Keratinocyte (primary cell): ENCODE measurements around the gene CADM2. TPM values are rescaled to one million over a fixed set of nuclear protein-coding genes. Genes with fewer than 3 reads are reported as not detected.
"Not testable (repeated sequence)": the region's sequence is repeated elsewhere in the genome, so short reads cannot be mapped to it uniquely, and the experiment has no call there.

ENCODE experiments used
- DNase-seq: peaks from one replicate; pipeline ENCODE4 v3.0.0-alpha.2; 2011; ENCODE audit warnings: low read depth, missing footprints, low spot score
- FAIRE-seq: peaks from 2 replicates; lab custom pipeline; 2011; peaks lifted over from hg19 to GRCh38; lab: Jason Lieb, UNC
- H2AFZ ChIP-seq: 2 replicates; pipeline ENCODE4 v1.6.0; 2012; ENCODE audit warnings: low read length, control low read depth, inconsistent platforms; ENCODE audit not compliant: control insufficient read depth
- H3K27ac ChIP-seq: 2 replicates; pipeline ENCODE4 v1.5.1; 2011; ENCODE audit warnings: low read length; ENCODE audit not compliant: control insufficient read depth, insufficient read depth
- H3K27me3 ChIP-seq: 3 replicates; pipeline ENCODE4 v1.6.0; 2011; ENCODE audit warnings: low read length; ENCODE audit not compliant: control insufficient read depth, insufficient read depth; ENCODE audit errors: extremely low read depth
- H3K36me3 ChIP-seq, 2 experiments: 2 replicates in 1 of 2; 3 replicates in 1 of 2; pipeline ENCODE4 v1.5.1; 2011; ENCODE audit warnings: low read length in 2 of 2, mild to moderate bottlenecking in 1 of 2; ENCODE audit not compliant: control insufficient read depth in 2 of 2, insufficient read depth in 2 of 2; ENCODE audit errors: extremely low read depth in 1 of 2
- H3K4me1 ChIP-seq: 3 replicates; pipeline ENCODE4 v1.5.1; 2011; ENCODE audit warnings: low read length; ENCODE audit not compliant: control insufficient read depth, insufficient read depth; ENCODE audit errors: extremely low read depth
- H3K4me2 ChIP-seq: 3 replicates; pipeline ENCODE4 v1.6.0; 2011; ENCODE audit warnings: low read depth, low read length; ENCODE audit not compliant: control insufficient read depth, insufficient read depth; ENCODE audit errors: extremely low read depth
- H3K4me3 ChIP-seq, 3 experiments: fragments of 200-600 bp in 1 of 3; sonication (generic) in 1 of 3; 2 replicates in 2 of 3; 3 replicates in 1 of 3; pipeline ENCODE4 v1.5.1; 2011 to 2016; ENCODE audit warnings: low read length in 3 of 3, mild to moderate bottlenecking in 3 of 3, control low read depth in 2 of 3, inconsistent platforms in 1 of 3, low read depth in 1 of 3, mixed read lengths in 1 of 3, mixed run types in 1 of 3, moderate library complexity in 1 of 3; ENCODE audit not compliant: control insufficient read depth in 2 of 3, insufficient read depth in 2 of 3; ENCODE audit errors: extremely low read depth in 1 of 3
- H3K79me2 ChIP-seq: 2 replicates; pipeline ENCODE4 v1.6.0; 2012; ENCODE audit warnings: low read length; ENCODE audit not compliant: control insufficient read depth, insufficient read depth
- H3K9ac ChIP-seq: 3 replicates; pipeline ENCODE4 v1.6.0; 2011; ENCODE audit warnings: low read length; ENCODE audit not compliant: control insufficient read depth, insufficient read depth; ENCODE audit errors: extremely low read depth
- H3K9me1 ChIP-seq: 3 replicates; pipeline ENCODE4 v1.6.0; 2011; ENCODE audit warnings: low read length; ENCODE audit not compliant: control insufficient read depth, insufficient read depth; ENCODE audit errors: extremely low read depth
- H3K9me3 ChIP-seq: 2 replicates; pipeline ENCODE4 v1.5.1; 2012; ENCODE audit warnings: low read depth, low read length; ENCODE audit not compliant: control insufficient read depth
- H4K20me1 ChIP-seq: 3 replicates; pipeline ENCODE4 v1.6.0; 2011; ENCODE audit warnings: low read length; ENCODE audit not compliant: control insufficient read depth, insufficient read depth; ENCODE audit errors: extremely low read depth
- EZH2 ChIP-seq: IDR thresholded peaks from one replicate; pipeline ENCODE4 v1.6.1; 2012; ENCODE audit warnings: inconsistent platforms, mild to moderate bottlenecking, low read length, moderate library complexity
- dilution Hi-C: fragments of 300-500 bp; cut with MboI; formaldehyde crosslinking; loops from one replicate; pipeline ENCODE4 v1.7.0; 2020; ENCODE audit warnings: low sequenced_read_pairs; ENCODE audit not compliant: extremely low pct_ligation_motif_present
- polyA plus RNA-seq, 5 experiments: library from polyadenylated mRNA; depleted of rRNA in 3 of 5; stranded (reverse) in 3 of 5; stranded (forward) in 1 of 5; unstranded in 1 of 5; fragments of >200 nt; gene quantifications; 1 replicate in 1 of 5; 2 replicates in 3 of 5; 3 replicates in 1 of 5; pipeline versions ENCODE4 v1.2.1 to v1.2.3, GENCODE V29; 2011 to 2012; ENCODE audit warnings: missing spikeins in 2 of 5, low read depth in 1 of 5, low replicate concordance in 1 of 5
- TF ChIP-seq, protein P1 (sequence below), 3 experiments: IDR thresholded peaks in 1 of 3; conservative IDR thresholded peaks in 1 of 3; optimal IDR thresholded peaks in 1 of 3; 2 replicates in 2 of 3; 3 replicates in 1 of 3; pipeline versions ENCODE3 to v1.5.1; 2011; ENCODE audit warnings: low read length in 3 of 3, mild to moderate bottlenecking in 3 of 3, moderate library complexity in 2 of 3, control low read depth in 1 of 3, inconsistent platforms in 1 of 3; ENCODE audit not compliant: insufficient read depth in 2 of 3; ENCODE audit errors: extremely low read depth in 1 of 3

Gene CADM2
- polyA plus RNA-seq, 1 donor (not counting 4 experiments of a cell fraction or from before 2014, with no cell fraction given) = not detected

DNA sequence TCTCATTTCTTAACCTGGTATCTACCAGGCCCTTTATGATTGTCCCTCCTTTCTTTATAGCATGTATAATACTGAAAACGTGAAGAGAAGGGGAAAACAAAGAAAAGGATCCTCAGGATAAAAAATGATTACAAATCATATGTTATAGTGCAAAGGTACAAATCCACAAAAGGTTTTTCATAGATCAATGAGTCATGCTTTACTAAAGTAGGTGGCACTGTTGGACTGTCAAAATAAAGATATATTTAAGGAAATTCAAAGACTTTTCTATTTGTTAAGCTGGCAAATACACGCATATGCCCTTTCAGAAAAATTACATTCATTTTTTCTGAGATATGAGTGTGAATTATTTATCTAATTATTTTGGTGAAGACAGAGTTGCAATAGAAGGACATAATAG, 151.6 kb downstream of the CADM2 start:
- H3K36me3 ChIP-seq = no peaks in the 10 kb centered on the region
- FAIRE-seq (no peak), DNase-seq (no peak)
- H3K4me3 ChIP-seq = no peak overlapping the region
- dilution Hi-C loops = no loop called here
- H3K9ac ChIP-seq = no peak overlapping the region
- H3K27me3 ChIP-seq = no peaks in the 10 kb centered on the region
- H3K4me2 ChIP-seq = no peak overlapping the region
- TF ChIP-seq, protein P1, sequence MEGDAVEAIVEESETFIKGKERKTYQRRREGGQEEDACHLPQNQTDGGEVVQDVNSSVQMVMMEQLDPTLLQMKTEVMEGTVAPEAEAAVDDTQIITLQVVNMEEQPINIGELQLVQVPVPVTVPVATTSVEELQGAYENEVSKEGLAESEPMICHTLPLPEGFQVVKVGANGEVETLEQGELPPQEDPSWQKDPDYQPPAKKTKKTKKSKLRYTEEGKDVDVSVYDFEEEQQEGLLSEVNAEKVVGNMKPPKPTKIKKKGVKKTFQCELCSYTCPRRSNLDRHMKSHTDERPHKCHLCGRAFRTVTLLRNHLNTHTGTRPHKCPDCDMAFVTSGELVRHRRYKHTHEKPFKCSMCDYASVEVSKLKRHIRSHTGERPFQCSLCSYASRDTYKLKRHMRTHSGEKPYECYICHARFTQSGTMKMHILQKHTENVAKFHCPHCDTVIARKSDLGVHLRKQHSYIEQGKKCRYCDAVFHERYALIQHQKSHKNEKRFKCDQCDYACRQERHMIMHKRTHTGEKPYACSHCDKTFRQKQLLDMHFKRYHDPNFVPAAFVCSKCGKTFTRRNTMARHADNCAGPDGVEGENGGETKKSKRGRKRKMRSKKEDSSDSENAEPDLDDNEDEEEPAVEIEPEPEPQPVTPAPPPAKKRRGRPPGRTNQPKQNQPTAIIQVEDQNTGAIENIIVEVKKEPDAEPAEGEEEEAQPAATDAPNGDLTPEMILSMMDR (optimal IDR thresholded peaks at IDR 0.05 in 1 of 3, IDR thresholded peaks at IDR 0.05 in 1 of 3, conservative IDR thresholded peaks at IDR 0.05 in 1 of 3; ENCODE audit: extremely low read depth in 1 of 3, insufficient read depth in 2 of 3, low read length in 3 of 3) = no peak
- no peak for TF ChIP-seq EZH2
- no peaks in the 10 kb centered on the region for H3K79me2 ChIP-seq
- no peaks in the 10 kb centered on the region for H4K20me1 ChIP-seq
- H3K9me3 ChIP-seq = no peaks in the 10 kb centered on the region
- H3K9me1 ChIP-seq = no peaks in the 10 kb centered on the region
- peaks cover 2% of the 10 kb centered on the region for H3K4me1 ChIP-seq
- H3K27ac ChIP-seq = no peak overlapping the region
- no peak overlapping the region for H2AFZ ChIP-seq

DNA sequence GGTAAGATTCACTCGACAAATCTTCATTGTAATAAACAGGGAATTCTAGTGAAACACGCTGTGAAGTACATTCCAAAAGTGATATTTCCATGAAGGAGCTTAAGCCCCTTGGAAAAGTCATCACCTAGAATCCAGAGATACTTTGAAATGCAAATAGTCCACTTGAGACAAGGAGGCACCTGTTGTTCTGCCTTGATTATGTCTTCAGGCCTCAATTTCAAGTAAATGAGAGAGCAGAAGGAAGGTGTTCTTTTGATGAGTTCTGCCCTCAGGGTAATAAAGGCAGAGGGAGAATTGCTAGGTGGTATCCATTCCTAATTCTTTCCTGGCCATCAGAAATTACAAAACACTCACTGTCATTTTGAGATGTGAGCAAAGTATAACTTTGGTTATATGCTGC, 162.1 kb downstream of the CADM2 start:
- no peaks in the 10 kb centered on the region for H3K36me3 ChIP-seq
- dilution Hi-C loops = no loop called here
- H3K4me2 ChIP-seq = no peak overlapping the region
- H3K9ac ChIP-seq = no peak overlapping the region
- no peak overlapping the region for H2AFZ ChIP-seq
- no peak overlapping the region for H3K4me3 ChIP-seq
- H3K27ac ChIP-seq = no peak overlapping the region
- H3K9me3 ChIP-seq = no peaks in the 10 kb centered on the region
- no peaks in the 10 kb centered on the region for H4K20me1 ChIP-seq
- no peaks in the 10 kb centered on the region for H3K4me1 ChIP-seq
- TF ChIP-seq EZH2 = no peak
- TF ChIP-seq, protein P1 (optimal IDR thresholded peaks at IDR 0.05 in 1 of 3, IDR thresholded peaks at IDR 0.05 in 1 of 3, conservative IDR thresholded peaks at IDR 0.05 in 1 of 3; ENCODE audit: extremely low read depth in 1 of 3, insufficient read depth in 2 of 3, low read length in 3 of 3) = no peak
- DNase-seq (no peak), FAIRE-seq (no peak)
- no peaks in the 10 kb centered on the region for H3K79me2 ChIP-seq
- H3K27me3 ChIP-seq = no peaks in the 10 kb centered on the region
- H3K9me1 ChIP-seq = no peaks in the 10 kb centered on the region

DNA sequence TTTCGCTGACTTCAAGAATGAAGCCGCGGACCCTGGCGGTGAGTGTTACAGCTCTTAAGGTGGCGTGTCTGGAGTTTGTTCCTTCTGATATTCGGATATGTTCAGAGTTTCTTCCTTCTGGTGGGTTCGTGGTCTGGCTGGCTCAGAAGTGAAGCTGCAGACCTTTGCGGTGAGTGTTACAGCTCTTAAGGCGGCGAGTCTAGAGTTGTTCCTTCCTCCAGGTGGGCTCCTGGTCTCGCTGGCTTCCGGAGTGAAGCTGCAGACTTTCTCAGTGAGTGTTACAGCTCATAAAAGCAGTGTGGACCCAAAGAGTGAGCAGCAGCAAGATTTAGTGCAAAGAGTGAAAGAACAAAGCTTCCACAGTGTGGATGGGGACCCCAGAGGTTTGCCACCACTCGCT, 174.1 kb downstream of the CADM2 start:
- H3K9me1 ChIP-seq, H4K20me1 ChIP-seq, DNase-seq, H3K36me3 ChIP-seq, H3K9ac ChIP-seq, dilution Hi-C loops, H3K9me3 ChIP-seq, H3K27me3 ChIP-seq, H3K27ac ChIP-seq, FAIRE-seq, H3K4me1 ChIP-seq, H3K4me2 ChIP-seq, H3K79me2 ChIP-seq, H2AFZ ChIP-seq, H3K4me3 ChIP-seq: not testable (repeated sequence)

DNA sequence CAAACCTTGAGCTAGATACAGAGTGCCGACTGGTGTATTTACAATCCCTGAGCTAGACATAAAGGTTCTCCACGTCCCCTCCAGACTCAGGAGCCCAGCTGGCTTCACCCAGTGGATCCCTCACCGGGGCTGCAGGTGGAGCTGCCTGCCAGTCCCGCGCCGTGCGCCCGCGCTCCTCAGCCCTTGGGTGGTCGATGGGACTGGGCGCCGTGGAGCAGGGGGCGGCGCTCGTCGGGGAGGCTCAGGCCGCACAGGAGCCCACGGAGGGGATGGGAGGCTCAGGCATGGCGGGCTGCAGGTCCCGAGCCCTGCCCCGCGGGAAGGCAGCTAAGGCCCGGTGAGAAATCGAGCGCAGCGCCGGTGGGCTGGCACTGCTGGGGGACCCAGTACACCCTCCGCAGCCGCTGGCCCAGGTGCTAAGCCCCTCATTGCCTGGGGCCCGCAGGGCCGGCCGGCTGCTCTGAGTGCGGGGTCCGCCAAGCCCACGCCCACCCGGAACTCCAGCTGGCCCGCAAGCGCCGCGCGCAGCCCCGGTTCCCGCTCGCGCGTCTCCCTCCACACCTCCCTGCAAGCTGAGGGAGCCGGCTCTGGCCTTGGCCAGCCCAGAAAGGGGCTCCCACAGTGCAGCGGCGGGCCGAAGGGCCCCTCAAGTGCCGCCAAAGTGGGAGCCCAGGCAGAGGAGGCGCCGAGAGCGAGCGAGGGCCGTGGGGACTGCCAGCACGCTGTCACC, 175.1 kb downstream of the CADM2 start:
- H3K36me3 ChIP-seq, H3K9ac ChIP-seq, H3K4me1 ChIP-seq, H3K27me3 ChIP-seq, DNase-seq, H3K9me1 ChIP-seq, FAIRE-seq, dilution Hi-C loops, H3K9me3 ChIP-seq, H3K4me2 ChIP-seq, H4K20me1 ChIP-seq, H3K79me2 ChIP-seq, H3K4me3 ChIP-seq, H3K27ac ChIP-seq, H2AFZ ChIP-seq: not testable (repeated sequence)
